Posterior cingulate gyrus (tissue), 11 donors: ENCODE results near the gene TOP1.

Experiments used
- DNase-seq, 10 donors: peaks; one replicate each; pipeline versions ENCODE4 v3.0.0 to v3.0.0-alpha.2; 2020 to 2021; ENCODE audit warnings: mixed read lengths in 3 of 10
- intact Hi-C: fragments of 100-400 bp; cut with DNase I; formaldehyde crosslinking; loops from one replicate; pipeline ENCODE4 v1.15.1; 2023

Gene TOP1

DNA sequence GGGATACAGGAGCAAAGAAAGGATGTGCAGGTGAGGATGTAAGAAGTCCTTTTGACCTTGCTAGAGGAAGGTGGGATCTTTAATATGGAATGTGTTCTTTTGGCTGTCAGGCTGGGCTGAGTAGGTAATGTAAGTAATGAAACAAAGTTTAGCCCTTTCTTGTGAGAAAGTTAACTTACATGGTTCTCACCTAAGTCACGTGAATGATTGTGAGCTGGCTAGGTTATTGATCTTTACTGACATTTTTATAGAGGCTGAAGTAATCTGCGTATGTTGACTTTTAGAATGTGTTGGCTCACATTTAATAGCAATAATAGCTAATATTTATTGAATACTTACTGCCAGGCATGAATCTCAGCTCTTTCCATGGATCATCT is 2.6 kb downstream of the TOP1 start:
- DNase-seq: no peak
- intact Hi-C loops: no loop called here

DNA sequence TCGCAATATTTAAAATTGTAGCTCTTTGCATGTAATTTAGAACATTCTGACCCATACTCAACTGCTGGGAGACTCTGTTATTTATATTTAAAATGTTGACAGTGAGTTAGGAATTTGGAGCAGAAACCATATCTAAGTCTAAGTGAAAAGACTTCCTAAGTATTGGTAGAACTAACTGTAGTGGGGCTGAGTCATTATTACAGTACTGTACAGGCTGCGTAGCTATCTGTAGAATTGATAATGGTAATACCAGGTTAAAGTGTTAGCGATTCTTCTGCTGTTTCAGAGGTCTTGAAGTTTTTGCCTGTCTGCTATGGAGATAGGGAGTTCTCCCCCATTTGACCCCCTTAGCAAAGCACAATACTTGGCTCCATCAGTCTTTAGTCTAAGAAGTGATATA is 3.6 kb downstream of the TOP1 start:
- no peak for DNase-seq
- intact Hi-C loops: no loop called here

DNA sequence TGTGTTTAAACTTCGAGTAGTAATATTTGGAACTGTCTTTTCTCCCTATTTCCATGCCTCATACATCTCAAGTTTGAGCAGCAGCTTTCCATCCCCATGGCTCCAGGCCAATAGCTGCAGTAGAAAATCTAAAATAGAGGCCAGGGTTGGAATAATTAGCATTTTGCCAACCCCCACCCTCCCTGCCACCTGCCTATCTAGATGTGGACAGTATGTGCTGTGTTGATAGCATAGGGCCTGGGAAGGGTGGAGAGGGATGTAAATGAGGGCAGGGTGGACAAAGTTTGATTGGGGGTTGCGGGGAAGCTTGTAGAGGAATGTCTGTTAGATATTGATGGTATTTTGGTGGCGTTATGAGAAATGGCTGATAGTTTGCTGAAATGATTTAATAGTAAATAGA is 5.6 kb downstream of the TOP1 start:
- intact Hi-C loops: no loop called here
- DNase-seq: no peak

DNA sequence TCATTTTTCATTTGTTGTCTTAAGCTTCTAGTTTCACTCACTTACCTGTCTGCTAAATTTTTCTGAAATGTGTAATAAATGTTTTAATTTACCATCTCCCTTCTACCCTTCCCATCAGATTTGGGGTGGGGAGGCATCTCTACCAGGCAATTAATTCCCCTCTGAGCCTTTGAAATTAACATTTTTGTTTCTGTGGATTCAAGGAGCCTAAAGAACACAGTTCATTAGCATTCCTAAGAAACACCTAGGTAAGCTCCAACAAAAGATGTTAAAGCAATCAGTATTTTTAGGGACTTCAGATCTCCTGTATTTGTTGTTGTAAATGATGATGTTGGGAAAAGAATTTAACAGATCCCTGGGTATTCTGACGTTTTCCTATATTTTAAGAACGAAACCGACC is 6.6 kb downstream of the TOP1 start:
- intact Hi-C loops: loop anchor here (5.0 kb wide), 1 partner anchor 47 kb away; no protein-coding TSS in a partner anchor
- no peak for DNase-seq

DNA sequence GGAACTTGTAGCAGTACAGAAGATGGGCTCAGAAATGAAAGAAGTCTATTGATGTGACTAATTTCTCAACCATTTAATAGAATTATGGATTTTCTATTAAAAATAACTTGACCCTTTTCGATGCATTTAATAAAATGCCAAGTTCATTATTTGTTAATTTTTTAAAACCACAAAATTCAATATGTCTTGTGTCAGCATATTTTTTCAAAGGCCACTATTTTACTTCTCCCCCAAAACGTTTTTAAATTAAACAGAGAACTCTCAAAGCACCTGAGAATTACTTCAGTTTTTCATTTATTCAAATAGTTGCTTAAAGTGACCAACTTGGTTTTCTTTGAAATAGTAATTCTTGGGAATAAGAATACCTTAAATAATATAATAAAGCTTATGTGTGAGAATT is 8.6 kb downstream of the TOP1 start:
- DNase-seq: no peak
- intact Hi-C loops: loop anchor here (5.0 kb wide), 1 partner anchor 45 kb away; no protein-coding TSS in a partner anchor

DNA sequence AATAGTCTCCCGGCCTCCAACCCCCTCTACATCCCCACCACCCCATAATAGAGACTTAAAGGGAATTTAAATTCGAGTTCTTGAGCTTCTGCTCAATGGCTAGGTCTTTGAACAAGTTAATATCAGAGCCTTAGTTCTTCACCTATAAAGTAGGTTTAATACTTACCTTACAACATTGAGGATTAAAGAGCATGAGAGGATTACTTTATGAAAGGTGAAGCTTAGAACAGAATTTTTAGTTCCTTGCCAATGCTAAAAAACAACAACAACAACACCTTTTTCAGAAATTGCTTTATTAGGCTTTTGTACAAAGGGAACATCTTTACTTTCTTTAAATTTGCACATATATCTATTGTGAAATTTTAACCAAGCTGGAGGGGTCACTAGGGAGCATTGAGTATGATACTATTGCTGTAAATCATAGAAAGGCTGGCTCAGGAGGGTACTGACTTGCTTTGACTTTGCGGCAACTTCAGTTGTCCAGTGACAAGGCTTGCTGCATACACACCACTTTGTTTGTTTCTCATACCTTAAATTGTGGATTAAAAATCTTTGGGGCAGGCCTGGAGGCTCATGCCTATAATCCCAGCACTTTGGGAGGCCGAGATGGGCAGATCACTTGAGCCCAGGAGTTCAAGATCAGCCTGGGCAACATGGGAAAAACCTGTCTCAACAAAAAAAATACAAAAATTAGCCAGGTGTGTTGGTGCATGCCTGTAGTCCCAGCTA is 9.7 kb downstream of the TOP1 start:
- DNase-seq: no peak
- intact Hi-C loops: loop anchor here (5.0 kb wide), 1 partner anchor 44 kb away; no protein-coding TSS in a partner anchor

DNA sequence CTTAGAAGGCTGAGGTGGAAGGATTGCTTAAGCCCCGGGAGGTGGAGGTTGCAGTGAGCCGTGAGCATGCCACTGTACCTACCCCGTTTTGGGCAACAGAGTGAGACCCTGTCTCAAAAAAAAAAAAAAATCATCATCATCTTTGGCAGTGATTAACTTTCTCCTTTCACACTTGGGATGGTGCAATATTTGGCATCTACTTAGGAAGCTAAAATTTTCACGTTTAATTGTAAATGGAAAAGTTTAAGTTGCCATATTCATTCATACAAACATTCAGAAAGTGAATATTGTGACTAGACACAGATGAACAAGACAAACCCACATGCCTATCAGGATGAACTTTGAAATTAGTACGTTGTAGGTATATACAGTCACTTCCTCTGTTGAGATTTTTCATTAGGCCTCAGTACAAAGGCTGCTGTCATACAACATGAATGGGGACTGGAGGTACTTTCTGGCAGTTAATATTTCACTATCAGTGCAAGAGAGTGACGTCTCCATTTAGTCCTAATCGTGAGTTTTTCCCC is 10.3 kb downstream of the TOP1 start:
- intact Hi-C loops: loop anchor here (5.0 kb wide), 1 partner anchor 43 kb away; no protein-coding TSS in a partner anchor
- DNase-seq: no peak

DNA sequence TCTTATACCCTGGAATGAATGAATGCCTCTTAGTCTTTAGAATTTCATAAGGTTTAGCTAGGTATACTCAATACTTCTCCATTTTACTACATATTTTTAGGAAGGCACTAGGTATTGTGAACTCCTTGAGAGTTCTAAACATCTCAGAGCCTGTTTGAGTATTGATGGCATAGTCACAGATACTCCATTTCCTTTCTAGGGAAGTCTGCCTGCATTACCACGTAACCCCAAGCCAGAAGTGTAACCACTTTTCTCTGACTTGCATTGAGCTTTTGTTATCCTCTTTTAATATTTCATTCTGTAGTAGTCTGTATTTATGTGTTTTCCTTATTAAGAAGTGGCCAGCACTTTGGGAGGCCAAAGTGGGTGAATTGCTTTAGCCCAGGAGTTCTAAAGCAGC is 12.2 kb downstream of the TOP1 start:
- intact Hi-C loops: no loop called here
- DNase-seq: no peak

DNA sequence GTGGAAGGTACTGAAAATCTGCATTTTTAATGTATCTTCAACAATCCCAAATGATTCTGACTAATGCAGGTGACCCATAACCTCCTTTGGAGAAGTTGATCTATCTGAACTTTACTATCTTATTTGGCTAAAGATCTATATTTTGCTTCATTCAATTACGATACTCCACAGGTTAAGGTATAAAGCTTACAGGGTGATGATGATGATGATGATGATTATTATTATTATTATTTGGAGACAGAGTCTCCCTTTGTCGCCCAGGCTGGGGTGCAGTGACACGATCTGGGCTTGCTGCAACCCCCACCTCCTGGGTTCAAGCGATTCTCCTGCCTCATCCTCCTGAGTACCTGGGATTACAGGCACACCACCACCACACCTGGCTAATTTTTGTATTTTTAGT is 13.1 kb downstream of the TOP1 start:
- DNase-seq: no peak
- intact Hi-C loops: no loop called here

DNA sequence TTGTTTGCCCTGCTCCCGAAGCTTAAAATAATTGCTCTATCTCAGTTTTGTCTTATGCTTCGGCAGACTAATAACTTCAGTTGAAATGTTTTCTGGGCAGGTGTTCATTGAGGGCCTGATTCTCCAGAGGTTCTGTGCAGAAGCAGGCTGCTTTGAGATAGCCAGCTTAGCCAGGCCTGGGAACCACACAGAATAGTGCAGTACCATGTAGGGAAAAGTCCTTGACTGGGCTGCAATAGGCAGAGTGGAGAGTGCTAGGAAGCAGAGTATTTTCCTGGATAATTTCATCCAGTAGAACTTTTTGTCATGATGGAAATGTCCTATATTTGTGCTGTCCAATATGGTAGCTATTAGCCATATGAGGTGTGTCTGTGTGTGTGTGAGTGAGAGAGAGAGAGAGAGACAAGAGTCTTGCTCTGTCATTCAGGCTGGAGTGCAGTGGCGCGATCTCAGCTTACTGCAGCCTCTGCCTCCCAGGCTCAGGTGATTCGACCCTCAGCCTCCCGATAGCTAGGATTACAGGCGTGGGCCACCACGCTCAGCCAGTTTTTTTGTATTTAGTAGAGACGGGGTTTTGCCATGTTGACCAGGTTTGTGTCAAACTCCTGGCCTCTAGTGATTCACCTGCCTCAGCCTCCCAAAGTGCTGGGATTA is 15.9 kb downstream of the TOP1 start:
- no peak for DNase-seq
- intact Hi-C loops: no loop called here

DNA sequence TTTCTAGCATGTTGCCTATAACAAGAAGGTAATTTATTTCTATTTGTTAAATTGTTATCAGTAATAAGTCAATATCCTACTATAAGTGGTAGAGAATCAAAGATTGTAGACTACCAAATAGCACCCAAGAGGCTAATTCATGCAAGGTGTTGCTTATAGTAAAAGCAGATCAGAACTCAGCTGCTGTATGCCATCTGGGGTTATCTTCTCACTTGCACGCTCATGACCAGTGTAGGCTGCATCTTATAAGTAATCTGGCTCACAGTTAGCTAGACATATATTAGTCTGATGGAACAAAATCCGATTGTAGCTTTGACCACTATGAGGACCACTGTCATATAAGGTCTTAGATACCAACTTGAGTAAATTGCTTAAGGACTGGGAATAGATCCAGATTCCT is 17.0 kb downstream of the TOP1 start:
- intact Hi-C loops: no loop called here
- no peak for DNase-seq

DNA sequence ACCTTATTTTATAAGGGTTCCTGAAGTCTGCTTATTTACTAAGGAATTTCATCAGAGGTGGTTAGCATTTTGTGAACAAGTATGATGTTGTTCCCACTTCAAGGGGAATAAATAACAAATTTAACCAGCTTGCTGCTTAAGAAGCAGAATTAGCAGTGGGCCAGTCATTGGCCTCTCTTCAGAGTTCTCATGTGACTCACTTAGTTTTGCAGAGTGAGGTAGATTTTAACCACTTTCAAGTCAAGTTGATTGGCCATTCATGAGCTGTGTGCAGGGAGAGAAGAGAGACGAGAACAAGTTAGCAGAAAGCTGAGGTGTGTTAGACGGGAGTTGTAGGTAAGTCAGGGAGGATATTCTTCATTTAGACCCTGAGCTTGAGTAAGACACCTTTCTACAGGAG is 18.1 kb downstream of the TOP1 start:
- intact Hi-C loops: no loop called here
- DNase-seq: no peak

DNA sequence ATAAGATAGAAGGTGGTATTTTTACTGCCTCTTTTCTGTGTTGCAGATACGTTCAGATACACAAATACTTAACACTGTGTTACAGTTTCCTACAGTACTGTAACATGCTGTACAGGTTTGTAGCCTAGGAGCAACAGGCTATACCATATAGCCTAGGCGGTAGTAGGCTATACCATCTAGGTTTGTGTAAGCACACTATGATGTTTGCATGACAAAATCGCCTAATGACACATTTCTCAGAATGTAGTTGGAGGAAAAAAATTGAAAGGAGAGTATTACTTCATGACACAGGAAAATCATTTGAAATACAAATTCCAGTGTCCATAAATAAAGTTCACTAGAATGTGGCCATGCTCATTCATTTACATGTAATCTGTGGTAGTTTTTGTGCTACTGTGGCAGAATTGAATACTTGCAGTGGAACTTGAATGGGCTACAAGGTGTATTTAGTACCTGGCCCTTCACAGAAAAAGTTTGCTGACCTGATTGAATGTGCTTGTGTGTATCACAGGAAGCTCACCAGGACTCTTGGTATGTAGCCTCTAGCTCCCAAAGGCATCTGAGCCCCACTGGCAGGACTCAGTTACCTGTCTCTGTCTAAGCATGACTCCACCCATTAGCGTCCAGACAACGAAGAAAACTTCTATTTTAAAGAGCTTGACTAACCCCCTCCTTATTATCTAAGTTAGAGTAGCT is 18.8 kb downstream of the TOP1 start:
- intact Hi-C loops: no loop called here
- no peak for DNase-seq

DNA sequence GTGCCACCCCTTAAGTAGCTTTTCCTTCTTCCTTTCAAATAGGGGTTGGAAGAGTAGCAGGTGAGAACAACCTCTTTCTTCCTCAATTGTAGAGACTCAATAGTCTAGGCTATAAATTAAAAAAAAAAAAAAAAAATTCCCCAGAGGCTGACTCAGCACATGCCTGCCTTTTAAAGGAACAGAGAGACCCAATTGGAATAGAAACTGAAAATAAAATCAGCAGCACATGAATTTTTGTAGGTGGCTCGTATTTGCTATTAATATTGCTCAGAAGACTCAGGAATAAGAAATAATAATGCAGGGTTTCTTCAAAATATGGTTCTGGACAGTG is 19.3 kb downstream of the TOP1 start:
- intact Hi-C loops: no loop called here
- no peak for DNase-seq

DNA sequence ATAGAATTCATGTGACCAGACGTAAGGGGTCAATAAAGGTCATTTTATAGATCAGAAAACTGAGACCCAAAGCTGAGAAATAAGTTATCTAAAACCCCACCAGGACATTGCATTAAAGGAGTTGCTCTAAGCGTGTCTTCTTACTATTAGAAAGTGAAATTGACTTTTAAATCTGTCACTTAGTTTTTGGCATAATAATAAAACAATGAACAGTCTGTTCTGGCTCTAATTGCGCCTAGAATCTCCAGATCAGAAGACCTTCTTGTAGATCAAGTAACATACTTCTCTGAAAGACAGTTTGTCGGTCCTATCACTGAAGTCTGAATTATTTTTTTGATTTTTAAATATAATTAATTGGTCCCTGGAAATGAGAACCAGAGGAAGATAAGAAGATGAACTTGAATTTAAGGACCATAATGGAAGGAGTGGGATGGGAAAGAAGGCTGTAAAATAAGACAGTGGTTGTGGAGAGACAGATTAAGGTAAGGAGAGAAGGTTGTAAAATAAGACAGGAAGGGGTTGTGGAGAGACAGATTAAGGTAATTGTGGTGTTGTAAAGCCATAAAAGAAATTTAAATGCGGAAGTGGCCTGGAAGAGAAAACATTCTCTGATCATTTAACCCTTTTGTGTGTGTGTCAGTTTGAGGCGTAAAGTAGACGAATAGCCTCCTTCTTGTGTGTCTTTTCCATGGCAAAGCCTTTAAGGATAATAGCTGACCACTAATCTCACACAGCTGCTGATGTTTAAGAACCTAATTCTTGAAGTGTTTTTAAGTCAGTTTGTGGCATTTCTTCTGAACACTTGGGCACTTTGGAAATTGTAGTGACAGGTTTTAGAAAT is 20.1 kb downstream of the TOP1 start:
- DNase-seq: no peak
- intact Hi-C loops: no loop called here

DNA sequence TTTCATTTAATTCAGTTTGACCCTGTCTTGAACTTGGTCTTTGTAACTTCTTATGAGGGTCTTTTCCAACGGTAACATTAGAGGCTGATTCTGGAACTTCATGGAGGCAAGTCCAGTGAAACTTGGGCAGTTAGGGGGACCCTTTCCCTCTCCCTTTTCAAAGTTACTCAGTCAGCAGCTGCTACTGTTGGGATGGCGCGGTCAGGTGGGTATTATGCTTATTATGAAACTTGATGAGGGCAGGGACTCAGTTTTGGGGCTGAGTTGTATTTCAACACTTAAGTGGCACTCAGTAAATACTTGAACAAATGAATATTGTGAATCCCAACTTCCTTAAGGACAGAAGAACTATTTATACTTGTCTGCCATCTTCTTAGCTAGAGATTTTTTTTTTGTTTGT is 20.8 kb downstream of the TOP1 start:
- no peak for DNase-seq
- intact Hi-C loops: no loop called here

DNA sequence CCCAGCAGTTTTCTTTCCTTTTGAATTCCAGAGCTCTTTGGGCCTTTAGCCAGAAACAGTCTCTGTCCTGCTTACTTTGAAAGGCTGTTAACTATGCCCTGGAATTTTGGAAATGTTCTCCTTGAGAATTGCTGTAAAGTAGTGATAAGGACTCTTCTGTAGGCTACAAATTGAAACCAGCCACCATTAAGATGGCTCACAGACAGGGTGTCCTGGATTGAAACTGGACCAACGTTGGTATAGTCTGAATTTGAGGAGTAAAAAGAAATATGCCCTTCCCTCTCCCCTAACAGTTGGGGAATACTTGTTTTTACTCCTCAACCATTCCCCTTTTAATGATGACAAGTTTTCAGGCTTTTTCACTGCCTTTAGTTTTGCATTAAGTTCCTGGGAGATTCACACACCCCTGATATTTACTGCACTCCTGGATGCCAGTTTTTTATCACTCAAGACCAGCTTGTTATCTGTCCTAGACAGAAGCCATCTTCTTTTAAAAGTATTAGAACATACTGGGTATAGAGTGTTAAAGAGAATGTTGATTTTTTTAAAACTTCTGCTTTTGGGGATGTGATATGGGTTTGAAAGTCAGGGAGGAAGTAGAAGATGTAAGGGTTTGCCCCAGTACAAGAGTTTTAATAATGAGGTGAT is 21.9 kb downstream of the TOP1 start:
- no peak for DNase-seq
- intact Hi-C loops: no loop called here

DNA sequence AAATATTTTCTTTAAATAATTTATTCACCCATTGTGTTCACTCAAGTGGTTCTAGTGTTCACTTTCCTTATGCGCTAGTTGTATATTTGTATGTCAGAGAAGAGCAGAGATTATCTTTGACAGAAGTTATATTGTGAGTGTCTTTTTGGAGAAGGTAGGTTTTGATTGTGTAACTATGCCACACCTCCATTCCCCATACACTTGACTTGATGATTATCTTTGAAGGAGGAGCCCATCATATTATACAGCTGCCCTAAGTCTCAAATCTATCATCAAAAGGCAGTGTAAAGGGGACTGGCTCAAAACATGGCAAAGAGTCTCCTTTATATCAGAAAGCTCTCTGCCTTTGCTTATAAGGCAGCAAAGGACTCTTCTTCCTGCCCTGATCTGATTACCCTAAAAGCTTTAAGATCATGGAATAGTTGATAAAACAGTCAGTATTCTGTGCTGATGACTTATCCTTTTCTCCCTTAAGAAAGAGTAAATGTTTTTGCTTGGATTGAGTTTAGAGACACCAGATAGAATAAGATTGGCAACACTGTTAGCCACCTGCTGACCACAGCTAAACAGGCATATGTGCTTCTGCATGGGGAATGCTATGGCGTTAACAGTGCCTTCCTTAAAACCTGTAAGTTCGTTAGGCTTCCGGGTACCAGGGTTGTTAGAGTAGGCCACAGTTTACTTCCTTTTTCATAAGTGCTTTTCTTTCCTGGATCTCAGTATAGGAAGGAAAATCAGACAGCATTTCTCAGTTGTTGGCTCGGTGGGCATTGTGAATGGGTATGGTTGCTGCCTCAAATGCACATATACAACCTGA is 22.6 kb downstream of the TOP1 start:
- no peak for DNase-seq
- intact Hi-C loops: no loop called here

DNA sequence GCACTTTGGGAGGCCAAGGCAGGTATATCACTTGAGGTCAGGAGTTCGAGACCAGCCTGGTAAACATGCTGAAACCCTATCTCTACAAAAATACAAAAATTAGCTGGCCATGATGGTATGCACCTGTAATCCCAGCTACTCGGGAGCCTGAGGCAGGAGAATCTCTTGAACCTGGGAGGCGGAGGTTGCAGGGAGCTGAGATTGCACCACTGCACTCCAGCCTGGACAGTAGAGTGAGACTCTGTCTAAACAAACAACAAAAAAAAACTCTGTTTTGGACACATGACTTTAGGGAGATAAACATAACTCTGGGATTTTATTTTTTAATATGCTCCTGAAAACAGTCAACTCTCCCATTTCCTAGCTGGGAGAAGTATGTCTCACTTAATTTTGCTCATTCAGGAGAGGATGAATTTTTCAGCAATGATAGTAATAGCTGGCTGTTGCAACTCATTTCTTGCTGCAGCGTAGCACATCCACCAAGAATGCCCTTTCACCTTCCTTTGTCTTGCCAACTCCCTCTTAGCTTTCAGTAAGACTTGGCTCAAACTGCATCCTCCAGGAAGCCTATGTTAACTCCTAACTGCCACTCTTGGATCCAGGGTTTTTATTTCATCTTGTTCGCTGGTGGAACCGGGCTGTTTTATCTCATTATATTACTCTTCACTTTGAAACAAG is 24.3 kb downstream of the TOP1 start:
- DNase-seq: no peak
- intact Hi-C loops: no loop called here
